ENCODE measurements around the gene FGF9.
A peak's percentile ranks its signal among the peaks of the same experiment; 100 is the strongest.

DNA sequence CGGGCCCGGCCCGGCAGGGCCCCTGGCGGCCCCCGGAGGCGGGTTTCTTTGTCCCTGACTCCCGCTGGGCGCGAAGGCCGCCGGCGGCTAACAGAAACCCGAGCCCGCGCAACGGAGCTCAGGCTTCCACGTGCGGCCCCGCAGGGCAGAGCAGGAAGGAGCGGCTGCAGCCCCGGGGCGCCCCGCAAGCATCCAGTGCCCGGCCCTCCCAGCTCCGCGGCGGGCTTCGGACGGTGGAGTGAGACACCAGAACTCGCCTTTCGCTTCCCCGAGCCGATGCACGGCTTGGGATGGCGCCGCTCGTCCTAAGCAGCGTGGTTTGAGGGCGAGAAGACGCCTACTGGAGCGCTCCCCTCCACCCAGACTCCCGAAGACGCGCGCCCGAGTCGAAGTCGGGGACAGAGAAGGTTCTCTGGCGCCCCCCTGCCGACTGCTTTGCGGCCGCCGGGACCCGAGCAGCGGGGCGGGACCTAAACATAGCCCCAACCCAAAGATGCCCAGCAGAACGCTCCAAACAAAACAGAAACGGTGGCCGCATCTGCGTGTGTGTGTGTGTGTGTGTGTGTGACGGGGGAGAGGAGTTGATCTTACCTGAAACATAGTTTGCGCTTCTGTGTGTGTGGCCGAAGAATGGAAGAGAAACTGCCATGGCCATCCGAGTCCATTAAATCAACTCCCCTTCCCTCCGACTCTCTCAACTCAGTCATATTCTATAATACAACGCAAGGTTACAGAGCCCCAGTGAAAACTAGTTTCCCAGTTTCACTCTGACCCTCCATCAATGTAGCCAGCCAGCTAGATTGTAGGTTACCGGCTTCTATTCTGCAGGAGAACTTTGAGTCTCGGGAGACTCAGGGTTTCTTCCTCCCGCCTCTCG lies 629 bp upstream of the FGF9 start:
- peak; percentile 71 for TF ChIP-seq CTCF (conservative IDR thresholded peaks at IDR 0.05; ENCODE audit: low read length)
- TF ChIP-seq EZH2phosphoT487 (IDR thresholded peaks at IDR 0.05; ENCODE audit: borderline replicate concordance, low read depth, low read length), result no peak

Measured in OCI-LY7 (cell line).